TTC549 (cell line): ENCODE measurements around the gene ESPNL.

ENCODE experiments used
- FAIRE-seq: peaks from 2 replicates; lab custom pipeline; 2012; peaks lifted over from hg19 to GRCh38; lab: Jason Lieb, UNC

The ESPNL gene

DNA sequence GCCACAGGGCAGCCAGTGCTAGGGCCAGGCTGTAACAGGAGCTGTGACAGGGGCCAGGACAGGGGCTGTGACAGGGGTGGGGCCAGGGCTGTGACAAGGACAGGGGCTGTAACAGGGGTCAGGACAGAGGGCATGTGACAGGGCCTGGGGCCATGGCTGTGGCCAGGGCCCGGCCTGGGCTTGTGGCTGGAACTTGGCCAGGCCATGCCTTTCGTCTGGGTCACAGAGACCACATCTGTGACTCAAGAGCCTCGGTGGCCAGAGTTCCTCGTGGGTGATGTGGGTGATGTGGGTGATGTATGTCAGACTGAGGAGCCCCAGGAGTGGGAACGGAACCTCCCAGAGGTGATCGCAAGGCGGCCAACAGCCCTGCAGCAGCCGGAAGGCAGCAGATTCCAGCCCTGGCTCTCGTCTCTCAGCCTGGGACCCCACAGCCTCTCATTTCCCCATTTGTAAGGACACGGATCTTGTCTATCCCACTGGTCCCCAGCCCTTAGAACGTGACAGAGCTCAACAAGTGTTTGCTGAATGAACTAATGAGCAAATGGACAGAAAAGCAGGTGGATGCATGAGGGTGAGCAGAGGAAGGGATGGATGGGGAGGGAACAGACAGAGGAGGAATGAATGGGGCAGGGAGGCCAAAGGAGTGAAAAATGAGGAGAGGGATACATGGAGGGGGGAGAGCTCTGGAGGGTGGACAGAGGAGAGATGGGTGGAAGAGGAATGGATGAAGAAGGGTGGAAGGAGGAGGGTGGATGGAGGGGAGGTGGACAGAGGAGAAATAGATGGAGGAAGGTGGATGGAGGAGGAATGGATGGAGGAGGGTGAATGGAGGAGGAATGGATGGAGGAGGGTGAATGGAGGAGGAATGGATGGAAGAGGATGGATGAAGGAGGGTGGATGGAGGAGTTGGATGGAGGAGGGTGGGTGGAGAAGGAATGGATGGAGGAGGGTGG lies 17.3 kb downstream of the ESPNL start:
- FAIRE-seq: no peak

DNA sequence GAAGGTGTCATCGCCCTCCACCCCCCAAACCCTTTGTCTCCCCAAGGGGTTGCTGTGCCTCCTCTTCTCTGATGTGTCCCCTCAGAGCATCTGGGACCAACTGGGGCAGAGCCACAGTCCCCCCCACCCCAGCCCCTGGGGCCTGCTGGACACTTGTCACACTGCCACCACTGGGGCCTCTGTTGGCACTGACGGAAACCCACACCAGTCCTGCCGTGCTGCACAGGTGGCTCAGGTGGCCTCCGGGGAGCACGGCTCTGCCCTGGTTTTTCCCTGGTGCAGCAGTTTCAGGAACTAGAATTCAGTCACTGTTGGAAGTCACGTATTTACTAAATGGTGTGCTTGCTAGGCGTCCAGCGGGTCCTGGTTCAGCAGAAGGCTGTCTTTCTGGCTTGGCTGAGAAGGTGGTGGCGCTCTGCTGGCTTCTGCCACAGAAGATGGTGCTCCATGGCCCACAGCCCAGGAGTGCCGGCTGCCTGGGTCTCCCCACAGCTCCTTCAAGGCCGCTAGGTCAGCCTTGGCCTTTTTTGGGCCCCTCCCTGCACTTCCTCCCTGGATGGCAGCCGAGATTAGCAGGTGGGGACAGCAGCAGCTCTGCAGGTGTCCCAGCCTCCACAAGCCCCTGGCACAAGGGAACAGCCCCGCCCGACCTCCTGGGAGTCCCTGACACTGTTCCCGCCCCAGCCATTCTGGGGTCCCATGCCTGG lies 19.8 kb downstream of the ESPNL start:
- no peak for FAIRE-seq

GRCh38 chr2:238120463-238121298 lies 20.5 kb downstream of the ESPNL start:
- FAIRE-seq: no peak

GRCh38 chr2:238121511-238122286 lies 21.6 kb downstream of the ESPNL start:
- FAIRE-seq: no peak

GRCh38 chr2:238122287-238123217 lies 22.4 kb downstream of the ESPNL start:
- FAIRE-seq: no peak

DNA sequence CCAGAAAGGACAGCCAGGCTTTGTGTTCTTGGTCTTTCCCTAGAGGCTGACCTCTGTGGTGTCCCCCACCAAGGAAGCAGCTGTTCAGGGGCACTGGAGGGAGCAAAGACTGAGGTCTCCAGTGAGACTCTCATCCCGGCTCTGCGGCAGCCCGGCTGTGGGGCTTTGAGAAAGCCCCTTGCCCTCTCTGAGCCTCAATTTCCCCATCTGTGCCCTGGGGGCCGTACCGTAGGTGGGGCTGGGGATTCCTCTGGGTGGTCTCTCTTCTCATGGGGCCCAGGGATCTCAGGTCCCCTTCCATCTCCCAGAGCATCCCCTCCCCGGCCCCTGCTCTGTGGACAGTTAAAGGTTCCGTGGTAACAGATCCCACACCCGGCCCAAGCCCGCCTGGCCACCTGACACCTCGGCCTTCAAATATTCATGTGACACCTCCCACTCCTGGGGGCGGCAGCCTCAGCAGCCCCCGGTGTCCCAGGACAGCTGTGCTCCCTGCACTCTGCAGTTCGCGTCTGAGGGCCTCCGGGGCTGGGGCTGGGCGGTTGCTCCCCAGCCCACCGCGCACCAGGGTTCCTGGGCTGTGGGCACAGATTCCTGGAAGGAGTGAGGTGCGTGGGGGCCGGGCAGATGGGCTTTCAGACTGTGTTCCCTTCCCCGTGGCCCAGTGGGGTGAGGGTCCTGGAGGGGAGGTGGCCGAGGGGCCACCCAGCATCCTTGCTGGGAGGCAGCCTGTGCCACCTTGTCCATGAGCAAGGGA lies 23.3 kb downstream of the ESPNL start:
- no peak for FAIRE-seq

- FAIRE-seq: no peak
Observed at GRCh38 chr2:238123991-238124470, 23.9 kb downstream of the ESPNL start.

DNA sequence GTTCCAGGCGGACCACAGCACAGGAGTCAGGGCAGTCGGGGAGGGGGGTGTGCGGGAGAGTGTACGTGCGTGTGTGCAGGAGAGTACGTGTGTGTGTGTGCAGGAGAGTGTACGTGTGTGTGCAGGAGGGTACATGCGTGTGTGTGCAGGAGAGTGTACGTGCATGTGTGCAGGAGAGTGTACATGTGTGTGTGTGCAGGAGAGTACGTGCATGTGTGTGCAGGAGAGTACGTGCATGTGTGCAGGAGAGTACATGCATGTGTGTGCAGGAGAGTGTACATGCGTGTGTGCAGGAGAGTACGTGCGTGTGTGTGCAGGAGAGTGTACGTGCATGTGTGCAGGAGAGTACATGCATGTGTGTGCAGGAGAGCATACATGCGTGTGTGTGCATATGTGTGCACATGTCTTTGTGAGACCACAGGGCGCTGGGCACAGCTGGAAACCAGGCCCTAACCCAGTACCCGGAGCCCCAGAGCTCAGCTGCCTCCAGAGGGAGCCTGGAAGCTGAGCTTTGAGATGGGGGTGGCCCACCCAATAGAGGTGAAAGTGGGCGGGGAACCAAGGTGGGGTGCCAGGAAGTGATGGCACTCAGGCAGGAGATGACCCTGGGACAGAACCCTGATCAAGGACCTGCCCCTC lies 24.5 kb downstream of the ESPNL start:
- FAIRE-seq: no peak

DNA sequence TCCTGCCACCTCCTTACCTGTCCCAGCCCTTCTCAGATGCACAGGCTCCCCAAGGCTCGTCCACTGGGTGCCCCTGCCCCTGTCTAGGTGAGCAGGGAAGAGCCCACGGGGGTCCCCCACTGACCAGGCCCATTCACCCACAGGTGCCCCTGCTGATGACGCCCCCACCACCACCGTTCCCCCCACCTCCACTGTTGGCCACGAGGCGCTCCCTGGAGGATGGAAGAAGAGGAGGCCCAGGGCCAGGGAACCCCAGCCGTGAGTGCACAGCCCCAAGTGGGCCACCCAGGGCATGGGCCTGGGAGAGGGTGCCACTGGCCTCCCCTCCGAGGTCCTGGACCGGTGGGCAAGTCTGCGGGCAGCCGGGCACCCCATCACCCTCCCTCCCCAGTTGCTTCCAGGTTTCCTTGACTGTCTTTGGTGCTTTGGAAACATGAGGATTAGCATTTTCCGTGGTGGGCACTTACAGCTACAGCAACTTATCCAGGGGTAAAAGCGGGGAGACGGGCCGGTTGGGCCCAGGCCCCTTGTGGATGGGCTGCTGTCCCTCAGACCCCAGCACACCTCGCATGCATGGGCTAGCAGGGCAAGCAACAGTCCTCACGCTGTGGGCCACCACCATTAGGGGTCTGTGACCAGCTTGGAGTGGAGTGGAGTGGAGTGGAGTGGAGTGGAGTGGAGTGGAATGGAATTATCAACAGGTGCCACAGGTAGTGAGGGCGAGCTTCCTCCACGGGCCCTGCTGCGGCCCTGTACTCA lies 25.2 kb downstream of the ESPNL start:
- FAIRE-seq: no peak

GRCh38 chr2:238126338-238126737 lies 26.2 kb downstream of the ESPNL start:
- no peak for FAIRE-seq

DNA sequence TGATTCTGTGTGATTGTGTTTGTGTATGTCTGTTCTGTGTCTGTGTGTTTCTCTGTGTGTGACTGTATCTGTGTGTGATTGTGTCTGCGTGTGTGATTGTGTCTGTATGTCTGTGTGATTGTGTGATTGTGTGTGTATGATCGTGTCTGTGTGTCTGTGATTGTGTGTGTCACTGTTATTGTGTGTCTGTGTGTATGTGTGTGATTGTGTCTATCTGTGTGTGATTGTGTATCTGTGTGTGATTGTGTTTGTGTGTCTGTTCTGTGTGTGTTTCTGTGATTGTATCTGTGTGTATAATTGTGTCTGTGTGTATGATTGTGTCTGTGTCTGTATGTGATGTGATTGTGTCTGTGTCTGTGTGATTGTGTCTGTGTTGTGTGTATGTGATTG lies 26.6 kb downstream of the ESPNL start:
- FAIRE-seq: no peak

DNA sequence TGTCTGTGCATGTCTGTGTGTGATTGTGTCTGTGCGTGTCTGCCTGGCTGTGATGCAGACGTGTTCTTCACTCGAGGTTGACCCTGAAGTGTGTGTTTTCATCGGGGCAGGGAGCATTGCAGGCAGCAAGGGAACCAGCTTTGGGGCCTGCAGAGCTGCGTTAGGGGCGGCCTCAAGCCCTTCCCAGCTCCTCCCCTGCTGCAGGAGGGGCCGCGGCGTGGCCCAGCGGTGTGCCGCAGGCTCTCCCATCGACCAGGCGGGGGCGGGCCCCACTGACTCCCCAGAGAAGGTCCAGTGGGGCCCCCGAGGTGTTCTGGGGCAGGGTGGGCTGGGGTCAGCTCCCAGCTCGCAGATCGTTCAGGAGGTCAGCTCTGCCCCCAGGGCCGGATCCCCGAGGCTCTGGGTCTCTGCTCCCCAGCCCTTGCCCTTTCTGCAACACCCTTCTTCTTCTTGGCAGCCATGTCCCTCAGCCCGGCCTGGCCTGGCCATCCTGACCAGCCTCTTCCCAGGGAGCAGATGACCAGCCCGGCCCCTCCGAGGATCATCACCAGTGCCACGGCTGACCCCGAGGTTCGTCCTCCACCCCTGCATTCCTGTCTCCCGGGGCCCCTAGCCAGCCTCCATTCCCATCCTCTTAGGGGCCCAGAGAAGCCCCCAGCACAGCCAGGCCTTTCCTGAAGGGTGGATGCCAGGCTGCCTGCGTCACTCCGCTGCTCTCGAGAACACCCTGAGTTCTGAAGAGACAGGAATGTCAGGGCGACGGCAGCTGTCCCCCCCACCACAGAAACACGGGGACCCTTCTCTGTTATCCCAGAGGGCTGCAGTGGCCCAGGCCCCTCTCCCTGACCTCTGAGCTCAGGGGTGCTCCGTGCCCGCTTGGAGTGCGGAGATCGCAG lies 27.3 kb downstream of the ESPNL start:
- no peak for FAIRE-seq

- no peak for FAIRE-seq
Observed at GRCh38 chr2:238128061-238128440, 27.9 kb downstream of the ESPNL start.

- FAIRE-seq: no peak
Observed at GRCh38 chr2:238128534-238129001, 28.4 kb downstream of the ESPNL start.

GRCh38 chr2:238129166-238130010 lies 29.2 kb downstream of the ESPNL start:
- no peak for FAIRE-seq

DNA sequence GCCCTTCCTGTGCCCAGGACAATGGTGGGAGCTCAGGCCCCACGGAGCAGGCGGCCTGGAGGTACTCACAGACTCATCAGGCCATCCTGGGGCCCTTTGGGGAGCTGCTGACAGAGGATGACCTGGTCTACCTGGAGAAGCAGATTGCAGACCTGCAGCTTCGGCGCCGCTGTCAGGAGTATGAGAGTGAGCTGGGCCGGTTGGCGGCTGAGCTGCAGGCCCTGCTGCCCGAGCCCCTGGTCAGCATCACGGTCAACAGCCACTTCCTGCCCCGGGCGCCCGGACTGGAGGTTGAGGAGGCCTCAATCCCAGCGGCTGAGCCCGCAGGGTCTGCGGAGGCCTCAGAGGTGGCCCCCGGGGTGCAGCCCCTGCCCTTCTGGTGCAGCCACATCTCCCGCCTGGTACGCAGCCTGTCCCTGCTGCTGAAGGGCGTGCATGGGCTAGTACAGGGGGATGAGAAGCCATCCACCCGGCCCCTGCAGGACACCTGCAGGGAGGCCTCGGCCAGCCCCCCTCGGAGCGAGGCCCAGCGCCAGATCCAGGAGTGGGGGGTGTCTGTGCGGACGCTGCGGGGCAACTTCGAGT lies 30.1 kb downstream of the ESPNL start:
- no peak for FAIRE-seq
